NCI-H146 treated with DMSO at 0.1 percent for 48 hours (cell line): ENCODE measurements around the gene JMJD1C.
"Not testable (repeated sequence)": the region's sequence is repeated elsewhere in the genome, so short reads cannot be mapped to it uniquely, and the experiment has no call there.

Experiments
- DNase-seq: peaks from one replicate; lab custom pipeline; 2025; ENCODE audit not compliant: unreplicated experiment; lab: John Stamatoyannopoulos, UW

JMJD1C gene

GRCh38 chr10:63300801-63301200 lies 165.0 kb downstream of the JMJD1C start:
- no peak for DNase-seq

- DNase-seq: no peak
Measured at GRCh38 chr10:63297941-63298340, 167.8 kb downstream of the JMJD1C start.

GRCh38 chr10:63294781-63295180 lies 171.0 kb downstream of the JMJD1C start:
- no peak for DNase-seq

- DNase-seq: not testable (repeated sequence)
Measured at GRCh38 chr10:63292847-63293246, 172.9 kb downstream of the JMJD1C start.

- no peak for DNase-seq
Measured at GRCh38 chr10:63288170-63288569, 177.6 kb downstream of the JMJD1C start.

- no peak for DNase-seq
Measured at GRCh38 chr10:63286754-63287264, 179.0 kb downstream of the JMJD1C start.

GRCh38 chr10:63286340-63286739 lies 179.4 kb downstream of the JMJD1C start:
- no peak for DNase-seq

GRCh38 chr10:63283901-63284300 lies 181.9 kb downstream of the JMJD1C start:
- not testable (repeated sequence) for DNase-seq

GRCh38 chr10:63283093-63283492 lies 182.7 kb downstream of the JMJD1C start:
- DNase-seq: no peak

GRCh38 chr10:63281967-63282366 lies 183.8 kb downstream of the JMJD1C start:
- no peak for DNase-seq

GRCh38 chr10:63280386-63280785 lies 185.4 kb downstream of the JMJD1C start:
- no peak for DNase-seq

- no peak for DNase-seq
Measured at GRCh38 chr10:63275094-63275493, 190.7 kb downstream of the JMJD1C start.

GRCh38 chr10:63273577-63273976 lies 192.2 kb downstream of the JMJD1C start:
- DNase-seq: no peak

GRCh38 chr10:63268798-63269503 lies 196.8 kb downstream of the JMJD1C start:
- peak; percentile 94 for DNase-seq

GRCh38 chr10:63268149-63268797 lies 197.5 kb downstream of the JMJD1C start:
- peak; percentile 48 for DNase-seq

- DNase-seq: peak; percentile 48
Measured at GRCh38 chr10:63267414-63268148, 198.2 kb downstream of the JMJD1C start.

GRCh38 chr10:63266391-63267316 lies 199.1 kb downstream of the JMJD1C start:
- DNase-seq: no peak

- no peak for DNase-seq
Measured at GRCh38 chr10:63265683-63266235, 200.0 kb downstream of the JMJD1C start.

- DNase-seq: peak; percentile 26
Measured at GRCh38 chr10:63265222-63265617, 200.6 kb downstream of the JMJD1C start.

GRCh38 chr10:63264617-63265221 lies 201.1 kb downstream of the JMJD1C start:
- DNase-seq: no peak
